GM23338 (cell line): ENCODE measurements around the gene OXER1. TPM values are rescaled to one million over a fixed set of nuclear protein-coding genes. Genes with fewer than 3 reads are reported as not detected.

Experiments used
- ATAC-seq: fragments of 200-7000 bp; cut with Tn5 transposase; 3 replicates; pipeline ENCODE4 v1.9.1; 2020
- DNase-seq: peaks from one replicate; pipeline ENCODE4 v3.0.0-alpha.2; 2015; ENCODE audit warnings: low spot score
- H2AFZ ChIP-seq: fragments of 200-600 bp; sonication (generic); 2 replicates; pipeline ENCODE4 v1.8.0; 2016; ENCODE audit warnings: antibody characterized with exemption, mild to moderate bottlenecking, moderate library complexity
- H3F3A ChIP-seq: fragments of 200-600 bp; sonication (generic); replicated peaks from 2 replicates; pipeline ENCODE4 v1.8.0; 2017; ENCODE audit warnings: antibody characterized with exemption, mixed run types, low read depth
- H3K27ac ChIP-seq: fragments of 200-600 bp; sonication (generic); 2 replicates; pipeline ENCODE4 v1.6.1; 2016; ENCODE audit warnings: low read depth
- H3K27me3 ChIP-seq: fragments of 200-600 bp; sonication (generic); 2 replicates; pipeline ENCODE4 v1.8.0; 2016; ENCODE audit warnings: mild to moderate bottlenecking, mixed run types, moderate library complexity; ENCODE audit not compliant: insufficient read depth
- H3K36me3 ChIP-seq: fragments of 200-600 bp; sonication (generic); 2 replicates; pipeline ENCODE4 v1.8.0; 2016; ENCODE audit warnings: mild to moderate bottlenecking; ENCODE audit not compliant: insufficient read depth
- H3K4me1 ChIP-seq: fragments of 200-600 bp; sonication (generic); 2 replicates; pipeline ENCODE4 v1.8.0; 2016; ENCODE audit warnings: mild to moderate bottlenecking, moderate library complexity; ENCODE audit not compliant: insufficient read depth
- H3K4me2 ChIP-seq: fragments of 200-600 bp; sonication (generic); 2 replicates; pipeline ENCODE4 v1.7.1; 2017; ENCODE audit warnings: mixed run types
- H3K4me3 ChIP-seq: fragments of 200-600 bp; sonication (generic); 2 replicates; pipeline ENCODE4 v1.6.1; 2016; ENCODE audit warnings: mixed run types
- H3K79me2 ChIP-seq: fragments of 200-600 bp; sonication (generic); replicated peaks from 2 replicates; pipeline ENCODE4 v1.8.0; 2017; ENCODE audit warnings: mild to moderate bottlenecking; ENCODE audit not compliant: insufficient read depth
- H3K9me2 ChIP-seq: fragments of 200-600 bp; sonication (generic); 2 replicates; pipeline ENCODE4 v1.8.0; 2017; ENCODE audit not compliant: insufficient read depth
- H4K20me1 ChIP-seq: fragments of 200-600 bp; sonication (generic); replicated peaks from 2 replicates; pipeline ENCODE4 v1.8.0; 2017; ENCODE audit warnings: mild to moderate bottlenecking; ENCODE audit not compliant: insufficient read depth
- H3K27ac Mint-ChIP-seq: 2 replicates; pipeline ENCODE4 v1.8.0; 2020; ENCODE audit warnings: inconsistent platforms, mild to moderate bottlenecking, moderate library complexity, mixed read lengths
- H3K27me3 Mint-ChIP-seq: 3 replicates; pipeline ENCODE4 v1.8.0; 2022; ENCODE audit warnings: low read depth, mild to moderate bottlenecking, moderate library complexity, mixed read lengths, inconsistent platforms; ENCODE audit not compliant: insufficient read depth, poor library complexity
- H3K36me3 Mint-ChIP-seq: 3 replicates; pipeline ENCODE4 v1.8.0; 2021; ENCODE audit warnings: low read depth, mild to moderate bottlenecking, inconsistent platforms, moderate library complexity, mixed read lengths
- H3K4me1 Mint-ChIP-seq: 3 replicates; pipeline ENCODE4 v1.8.0; 2020; ENCODE audit warnings: mild to moderate bottlenecking, inconsistent platforms, mixed read lengths
- H3K4me3 Mint-ChIP-seq: 3 replicates; pipeline ENCODE4 v1.8.0; 2021; ENCODE audit warnings: moderate library complexity, mild to moderate bottlenecking, inconsistent platforms, mixed read lengths
- H3K9me3 Mint-ChIP-seq: 3 replicates; pipeline ENCODE4 v1.8.0; 2020; ENCODE audit warnings: moderate library complexity, mild to moderate bottlenecking, inconsistent platforms, mixed read lengths
- CREB1 ChIP-seq: fragments of 250-450 bp; sonication (Bioruptor Pico); IDR thresholded peaks from 2 replicates; pipeline ENCODE4 v1.5.0; 2020; ENCODE audit warnings: low read depth, mild to moderate bottlenecking, moderate library complexity
- EZH2phosphoT487 ChIP-seq: fragments of 200-600 bp; sonication (generic); IDR thresholded peaks from one replicate; pipeline ENCODE4 v1.8.1; 2018; ENCODE audit warnings: antibody characterized with exemption; ENCODE audit not compliant: unreplicated experiment
- POLR2AphosphoS5 ChIP-seq: IDR thresholded peaks from 2 replicates; pipeline ENCODE4 v1.6.1; 2016; ENCODE audit warnings: antibody characterized with exemption, low read depth
- STAT1 ChIP-seq: IDR thresholded peaks from one replicate; pipeline ENCODE4 v1.6.1; 2016; ENCODE audit warnings: antibody characterized with exemption; ENCODE audit not compliant: unreplicated experiment
- polyA plus RNA-seq: library from polyadenylated mRNA; unstranded; fragments of >200 nt; fragmentation: Nextera tagmentation; extraction: Ambion mirVana; gene quantifications from 2 replicates; pipeline ENCODE4 v1.2.1, GENCODE V29; 2016
- total RNA-seq: library from RNA; depleted of rRNA; stranded (reverse); fragments of >200 nt; shearing (Covaris generic); gene quantifications from 2 replicates; pipeline ENCODE4 v1.2.3, GENCODE V29; 2014
- TF ChIP-seq, protein P1 (sequence below): fragments of 250-450 bp; sonication (Bioruptor Pico); IDR thresholded peaks from 2 replicates; pipeline ENCODE4 v1.5.0; 2020; ENCODE audit warnings: mild to moderate bottlenecking, moderate library complexity
- TF ChIP-seq, protein P2 (sequence below), 2 experiments: fragments of 200-600 bp in 1 of 2; sonication (generic) in 1 of 2; conservative IDR thresholded peaks; 2 replicates each; pipeline versions ENCODE4 v1.5.1 to v1.6.1; 2016 to 2017; ENCODE audit warnings: antibody characterized with exemption in 2 of 2, low read depth in 2 of 2, mild to moderate bottlenecking in 2 of 2, moderate library complexity in 1 of 2
- TF ChIP-seq, protein P3 (sequence below): IDR thresholded peaks from 2 replicates; pipeline ENCODE4 v1.6.1; 2016; ENCODE audit warnings: antibody characterized with exemption

The OXER1 gene
- total and polyA plus RNA-seq, 2 experiments from 2014 or later: 0.69 to 1.5 TPM

DNA sequence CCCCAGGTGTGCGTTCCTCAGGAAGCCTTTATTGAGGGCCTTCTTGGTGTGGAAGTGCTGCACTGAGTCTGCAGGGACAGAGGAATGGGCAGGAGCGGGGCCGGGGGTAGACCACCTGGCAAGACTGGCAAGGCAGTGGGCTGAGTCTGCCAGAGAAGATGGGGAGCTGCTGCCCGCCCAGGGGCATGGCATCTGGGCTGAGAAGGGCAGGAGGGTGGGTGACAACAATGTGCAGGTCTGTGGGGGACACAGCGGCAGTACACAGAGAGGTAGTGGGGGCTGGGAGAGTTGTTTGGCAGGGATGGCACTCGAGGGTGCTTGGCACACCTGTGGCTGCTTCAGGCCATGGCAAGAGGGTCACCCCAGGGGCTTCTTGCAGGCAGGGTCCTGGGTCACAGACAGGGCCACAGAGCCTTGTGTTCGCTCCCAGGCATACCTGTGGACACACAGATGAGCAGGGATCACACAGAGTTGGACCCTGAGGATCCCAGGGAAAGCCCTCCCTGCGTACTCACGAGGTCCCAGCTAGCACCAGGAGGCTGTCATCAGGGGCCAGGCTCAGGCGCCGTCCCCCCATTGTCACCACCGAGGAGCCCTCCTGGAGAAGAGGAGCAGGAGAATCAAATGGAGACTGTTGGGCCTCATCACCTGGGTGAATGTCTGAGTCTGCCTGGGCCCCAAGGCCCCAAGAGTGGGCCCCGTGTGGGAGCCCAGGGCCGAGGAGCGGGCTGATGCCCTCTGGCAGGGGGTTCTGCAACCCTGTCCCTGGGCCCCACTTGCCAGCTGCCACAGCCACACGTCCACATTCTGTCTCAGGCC, 3.4 kb upstream of the OXER1 start:
- Mint-ChIP-seq H3K36me3 (peaks cover 5% of the 10 kb centered on the region; the same call in 2 of the 3 replicates), H3K4me3 (no peak overlapping the region), H3K4me1 (peaks cover 12% of the 10 kb centered on the region), H3K27me3 (peaks cover 6% of the 10 kb centered on the region), H3K9me3 (no peaks in the 10 kb centered on the region), H3K27ac (no peak overlapping the region)
- no peak overlapping the region for H2AFZ ChIP-seq
- TF ChIP-seq STAT1: no peak
- TF ChIP-seq, protein P1, sequence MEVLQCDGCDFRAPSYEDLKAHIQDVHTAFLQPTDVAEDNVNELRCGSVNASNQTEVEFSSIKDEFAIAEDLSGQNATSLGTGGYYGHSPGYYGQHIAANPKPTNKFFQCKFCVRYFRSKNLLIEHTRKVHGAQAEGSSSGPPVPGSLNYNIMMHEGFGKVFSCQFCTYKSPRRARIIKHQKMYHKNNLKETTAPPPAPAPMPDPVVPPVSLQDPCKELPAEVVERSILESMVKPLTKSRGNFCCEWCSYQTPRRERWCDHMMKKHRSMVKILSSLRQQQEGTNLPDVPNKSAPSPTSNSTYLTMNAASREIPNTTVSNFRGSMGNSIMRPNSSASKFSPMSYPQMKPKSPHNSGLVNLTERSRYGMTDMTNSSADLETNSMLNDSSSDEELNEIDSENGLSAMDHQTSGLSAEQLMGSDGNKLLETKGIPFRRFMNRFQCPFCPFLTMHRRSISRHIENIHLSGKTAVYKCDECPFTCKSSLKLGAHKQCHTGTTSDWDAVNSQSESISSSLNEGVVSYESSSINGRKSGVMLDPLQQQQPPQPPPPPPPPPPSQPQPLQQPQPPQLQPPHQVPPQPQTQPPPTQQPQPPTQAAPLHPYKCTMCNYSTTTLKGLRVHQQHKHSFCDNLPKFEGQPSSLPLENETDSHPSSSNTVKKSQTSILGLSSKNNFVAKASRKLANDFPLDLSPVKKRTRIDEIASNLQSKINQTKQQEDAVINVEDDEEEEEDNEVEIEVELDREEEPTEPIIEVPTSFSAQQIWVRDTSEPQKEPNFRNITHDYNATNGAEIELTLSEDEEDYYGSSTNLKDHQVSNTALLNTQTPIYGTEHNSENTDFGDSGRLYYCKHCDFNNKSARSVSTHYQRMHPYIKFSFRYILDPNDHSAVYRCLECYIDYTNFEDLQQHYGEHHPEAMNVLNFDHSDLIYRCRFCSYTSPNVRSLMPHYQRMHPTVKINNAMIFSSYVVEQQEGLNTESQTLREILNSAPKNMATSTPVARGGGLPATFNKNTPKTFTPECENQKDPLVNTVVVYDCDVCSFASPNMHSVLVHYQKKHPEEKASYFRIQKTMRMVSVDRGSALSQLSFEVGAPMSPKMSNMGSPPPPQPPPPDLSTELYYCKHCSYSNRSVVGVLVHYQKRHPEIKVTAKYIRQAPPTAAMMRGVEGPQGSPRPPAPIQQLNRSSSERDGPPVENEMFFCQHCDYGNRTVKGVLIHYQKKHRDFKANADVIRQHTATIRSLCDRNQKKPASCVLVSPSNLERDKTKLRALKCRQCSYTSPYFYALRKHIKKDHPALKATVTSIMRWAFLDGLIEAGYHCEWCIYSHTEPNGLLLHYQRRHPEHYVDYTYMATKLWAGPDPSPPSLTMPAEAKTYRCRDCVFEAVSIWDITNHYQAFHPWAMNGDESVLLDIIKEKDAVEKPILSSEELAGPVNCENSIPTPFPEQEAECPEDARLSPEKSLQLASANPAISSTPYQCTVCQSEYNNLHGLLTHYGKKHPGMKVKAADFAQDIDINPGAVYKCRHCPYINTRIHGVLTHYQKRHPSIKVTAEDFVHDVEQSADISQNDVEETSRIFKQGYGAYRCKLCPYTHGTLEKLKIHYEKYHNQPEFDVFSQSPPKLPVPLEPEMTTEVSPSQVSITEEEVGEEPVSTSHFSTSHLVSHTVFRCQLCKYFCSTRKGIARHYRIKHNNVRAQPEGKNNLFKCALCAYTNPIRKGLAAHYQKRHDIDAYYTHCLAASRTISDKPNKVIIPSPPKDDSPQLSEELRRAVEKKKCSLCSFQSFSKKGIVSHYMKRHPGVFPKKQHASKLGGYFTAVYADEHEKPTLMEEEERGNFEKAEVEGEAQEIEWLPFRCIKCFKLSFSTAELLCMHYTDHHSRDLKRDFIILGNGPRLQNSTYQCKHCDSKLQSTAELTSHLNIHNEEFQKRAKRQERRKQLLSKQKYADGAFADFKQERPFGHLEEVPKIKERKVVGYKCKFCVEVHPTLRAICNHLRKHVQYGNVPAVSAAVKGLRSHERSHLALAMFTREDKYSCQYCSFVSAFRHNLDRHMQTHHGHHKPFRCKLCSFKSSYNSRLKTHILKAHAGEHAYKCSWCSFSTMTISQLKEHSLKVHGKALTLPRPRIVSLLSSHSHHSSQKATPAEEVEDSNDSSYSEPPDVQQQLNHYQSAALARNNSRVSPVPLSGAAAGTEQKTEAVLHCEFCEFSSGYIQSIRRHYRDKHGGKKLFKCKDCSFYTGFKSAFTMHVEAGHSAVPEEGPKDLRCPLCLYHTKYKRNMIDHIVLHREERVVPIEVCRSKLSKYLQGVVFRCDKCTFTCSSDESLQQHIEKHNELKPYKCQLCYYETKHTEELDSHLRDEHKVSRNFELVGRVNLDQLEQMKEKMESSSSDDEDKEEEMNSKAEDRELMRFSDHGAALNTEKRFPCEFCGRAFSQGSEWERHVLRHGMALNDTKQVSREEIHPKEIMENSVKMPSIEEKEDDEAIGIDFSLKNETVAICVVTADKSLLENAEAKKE (CRISPR knock-in tag): no peak
- no peak for TF ChIP-seq POLR2AphosphoS5
- no peaks in the 10 kb centered on the region for H3K36me3 ChIP-seq
- H3K4me1 ChIP-seq: no peaks in the 10 kb centered on the region
- no peaks in the 10 kb centered on the region for H3K27me3 ChIP-seq
- no peak for ATAC-seq
- H3F3A ChIP-seq: no peaks in the 10 kb centered on the region
- no peak for DNase-seq
- H3K79me2 ChIP-seq: no peaks in the 10 kb centered on the region
- no peak overlapping the region for H3K4me3 ChIP-seq
- H4K20me1 ChIP-seq: no peaks in the 10 kb centered on the region
- no peak overlapping the region for H3K27ac ChIP-seq
- H3K9me2 ChIP-seq: no peaks in the 10 kb centered on the region
- H3K4me2 ChIP-seq: no peak overlapping the region

DNA sequence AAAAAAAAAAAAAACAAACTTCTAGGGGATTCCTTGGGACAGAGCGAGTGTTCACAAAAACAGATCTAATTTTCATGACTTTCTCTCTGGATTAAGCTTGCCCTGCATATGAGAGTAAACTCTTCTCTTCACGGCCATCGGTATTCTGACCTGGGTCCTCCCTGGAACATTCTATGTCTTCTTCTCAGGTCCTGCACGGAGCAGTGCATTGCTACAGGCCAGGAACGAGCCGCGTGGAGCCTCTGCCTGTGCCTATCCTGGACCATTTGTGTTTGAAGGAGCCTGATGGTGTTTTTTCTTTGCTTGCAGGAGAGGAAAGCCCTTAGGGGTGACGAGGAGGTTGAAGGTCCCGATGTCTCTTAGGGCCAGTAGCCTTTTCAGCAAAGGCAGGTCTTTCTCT, 1.8 kb upstream of the OXER1 start:
- Histone ChIP-seq H3K4me1 (no peaks in the 10 kb centered on the region), H3F3A (no peaks in the 10 kb centered on the region), H3K36me3 (no peaks in the 10 kb centered on the region), H3K27me3 (no peaks in the 10 kb centered on the region), H2AFZ (no peak overlapping the region), H3K4me3 (no peak overlapping the region), H3K9me2 (no peaks in the 10 kb centered on the region), H3K79me2 (no peaks in the 10 kb centered on the region), H3K27ac (no peak overlapping the region), H3K4me2 (no peak overlapping the region), H4K20me1 (peaks cover 1% of the 10 kb centered on the region; the same call in 1 of the 2 replicates)
- DNase-seq (no peak), ATAC-seq (no peak)
- H3K9me3 Mint-ChIP-seq: no peaks in the 10 kb centered on the region
- peaks cover 11% of the 10 kb centered on the region for H3K4me1 Mint-ChIP-seq
- peaks cover 5% of the 10 kb centered on the region; the same call in 2 of the 3 replicates for H3K36me3 Mint-ChIP-seq
- no peak overlapping the region for H3K27ac Mint-ChIP-seq
- H3K4me3 Mint-ChIP-seq: no peak overlapping the region
- H3K27me3 Mint-ChIP-seq: peaks cover 7% of the 10 kb centered on the region
- no peak for TF ChIP-seq STAT1
- TF ChIP-seq CREB1 (CRISPR knock-in tag): no peak
- no peak for TF ChIP-seq EZH2phosphoT487
- TF ChIP-seq, protein P2, sequence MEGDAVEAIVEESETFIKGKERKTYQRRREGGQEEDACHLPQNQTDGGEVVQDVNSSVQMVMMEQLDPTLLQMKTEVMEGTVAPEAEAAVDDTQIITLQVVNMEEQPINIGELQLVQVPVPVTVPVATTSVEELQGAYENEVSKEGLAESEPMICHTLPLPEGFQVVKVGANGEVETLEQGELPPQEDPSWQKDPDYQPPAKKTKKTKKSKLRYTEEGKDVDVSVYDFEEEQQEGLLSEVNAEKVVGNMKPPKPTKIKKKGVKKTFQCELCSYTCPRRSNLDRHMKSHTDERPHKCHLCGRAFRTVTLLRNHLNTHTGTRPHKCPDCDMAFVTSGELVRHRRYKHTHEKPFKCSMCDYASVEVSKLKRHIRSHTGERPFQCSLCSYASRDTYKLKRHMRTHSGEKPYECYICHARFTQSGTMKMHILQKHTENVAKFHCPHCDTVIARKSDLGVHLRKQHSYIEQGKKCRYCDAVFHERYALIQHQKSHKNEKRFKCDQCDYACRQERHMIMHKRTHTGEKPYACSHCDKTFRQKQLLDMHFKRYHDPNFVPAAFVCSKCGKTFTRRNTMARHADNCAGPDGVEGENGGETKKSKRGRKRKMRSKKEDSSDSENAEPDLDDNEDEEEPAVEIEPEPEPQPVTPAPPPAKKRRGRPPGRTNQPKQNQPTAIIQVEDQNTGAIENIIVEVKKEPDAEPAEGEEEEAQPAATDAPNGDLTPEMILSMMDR (conservative IDR thresholded peaks at IDR 0.05; ENCODE audit: low read depth in 2 of 2): no peak
- TF ChIP-seq, protein P3, sequence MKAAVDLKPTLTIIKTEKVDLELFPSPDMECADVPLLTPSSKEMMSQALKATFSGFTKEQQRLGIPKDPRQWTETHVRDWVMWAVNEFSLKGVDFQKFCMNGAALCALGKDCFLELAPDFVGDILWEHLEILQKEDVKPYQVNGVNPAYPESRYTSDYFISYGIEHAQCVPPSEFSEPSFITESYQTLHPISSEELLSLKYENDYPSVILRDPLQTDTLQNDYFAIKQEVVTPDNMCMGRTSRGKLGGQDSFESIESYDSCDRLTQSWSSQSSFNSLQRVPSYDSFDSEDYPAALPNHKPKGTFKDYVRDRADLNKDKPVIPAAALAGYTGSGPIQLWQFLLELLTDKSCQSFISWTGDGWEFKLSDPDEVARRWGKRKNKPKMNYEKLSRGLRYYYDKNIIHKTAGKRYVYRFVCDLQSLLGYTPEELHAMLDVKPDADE: no peak
- TF ChIP-seq POLR2AphosphoS5: no peak
